Measurements from ENCODE around the gene KCNQ5.

Gene KCNQ5

DNA sequence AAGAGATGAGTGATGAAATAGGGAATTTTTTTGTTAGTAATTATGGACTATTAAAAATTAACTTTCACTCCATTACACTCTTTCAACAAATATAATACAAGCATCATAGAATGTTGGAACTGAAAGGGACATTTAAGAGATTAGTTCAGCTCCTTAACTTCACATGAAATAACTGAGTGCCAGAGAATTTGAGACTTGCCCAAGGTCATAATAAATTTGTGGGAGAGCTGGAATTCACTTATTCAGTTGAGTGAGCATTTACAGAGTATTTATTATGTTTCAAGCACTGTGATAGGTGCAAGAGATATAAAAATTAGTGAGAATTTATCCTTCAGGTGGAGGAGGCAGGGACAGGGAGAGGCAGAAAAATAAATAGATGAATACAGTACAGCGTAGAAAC, 154.6 kb downstream of the KCNQ5 start:
- no peaks in the 10 kb centered on the region for H3K4me1 ChIP-seq (ENCODE audit: control insufficient read depth, insufficient read depth, low read length)
- H3K36me3 ChIP-seq (ENCODE audit: control insufficient read depth, insufficient read depth, low read length): no peaks in the 10 kb centered on the region
- no peak overlapping the region for H3K9ac ChIP-seq (ENCODE audit: low read depth, low read length)
- no peaks in the 10 kb centered on the region for H3K27me3 ChIP-seq (ENCODE audit: control insufficient read depth, insufficient read depth, low read length)
- H3K4me3 ChIP-seq (ENCODE audit: low read depth, low read length): no peak overlapping the region
- H3K9me3 ChIP-seq (ENCODE audit: control insufficient read depth, insufficient read depth, low read length): no peaks in the 10 kb centered on the region
- H3K27ac ChIP-seq (ENCODE audit: low read depth, low read length): no peak overlapping the region

DNA sequence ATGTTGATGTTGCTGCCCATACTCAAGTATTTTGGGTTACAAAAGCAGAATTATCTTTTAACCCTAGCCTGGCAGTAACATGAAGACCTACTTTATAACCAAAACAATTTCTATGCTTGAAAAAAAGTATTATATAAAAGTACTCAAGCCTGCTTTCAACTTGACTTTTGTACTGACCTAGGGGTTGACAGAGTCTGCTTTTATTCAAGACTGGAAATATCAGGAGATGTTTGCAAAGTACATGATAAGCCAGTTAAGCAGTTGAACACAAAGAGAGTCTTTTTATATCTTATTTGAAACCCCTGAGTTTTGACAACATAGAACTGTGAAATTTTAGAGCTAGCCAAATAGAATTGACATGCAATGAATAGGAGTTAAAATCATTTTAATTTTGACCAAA, 159.8 kb downstream of the KCNQ5 start:
- H3K36me3 ChIP-seq (ENCODE audit: control insufficient read depth, insufficient read depth, low read length): no peaks in the 10 kb centered on the region
- H3K4me1 ChIP-seq (ENCODE audit: control insufficient read depth, insufficient read depth, low read length): no peaks in the 10 kb centered on the region
- no peaks in the 10 kb centered on the region for H3K27me3 ChIP-seq (ENCODE audit: control insufficient read depth, insufficient read depth, low read length)
- H3K4me3 ChIP-seq (ENCODE audit: low read depth, low read length): no peak overlapping the region
- H3K27ac ChIP-seq (ENCODE audit: low read depth, low read length): no peak overlapping the region
- H3K9ac ChIP-seq (ENCODE audit: low read depth, low read length): no peak overlapping the region
- no peaks in the 10 kb centered on the region for H3K9me3 ChIP-seq (ENCODE audit: control insufficient read depth, insufficient read depth, low read length)

DNA sequence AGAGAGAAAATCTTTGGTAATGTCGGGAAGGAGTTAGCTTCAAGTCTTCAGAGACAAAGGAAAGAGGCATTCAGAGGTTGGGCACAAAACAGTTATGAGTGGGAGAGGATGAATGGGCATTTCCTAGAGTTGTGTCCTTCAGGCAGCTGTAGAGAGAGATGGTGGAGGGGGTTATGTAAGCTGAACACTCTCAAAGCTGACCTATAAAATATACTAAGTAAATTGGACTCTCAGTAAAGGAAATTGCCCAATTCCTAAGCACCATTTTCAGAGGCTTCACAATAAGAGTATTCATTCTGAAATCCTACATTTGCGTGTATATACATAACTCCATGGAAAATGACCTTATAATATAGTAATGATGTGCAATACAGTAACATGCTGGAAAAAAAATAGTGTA, 161.2 kb downstream of the KCNQ5 start:
- Histone ChIP-seq H3K9ac (ENCODE audit: low read depth, low read length) (no peak overlapping the region), H3K4me1 (ENCODE audit: control insufficient read depth, insufficient read depth, low read length) (peaks cover 5% of the 10 kb centered on the region), H3K36me3 (ENCODE audit: control insufficient read depth, insufficient read depth, low read length) (no peaks in the 10 kb centered on the region), H3K27ac (ENCODE audit: low read depth, low read length) (no peak overlapping the region), H3K4me3 (ENCODE audit: low read depth, low read length) (no peak overlapping the region), H3K27me3 (ENCODE audit: control insufficient read depth, insufficient read depth, low read length) (no peaks in the 10 kb centered on the region), H3K9me3 (ENCODE audit: control insufficient read depth, insufficient read depth, low read length) (no peaks in the 10 kb centered on the region)

DNA sequence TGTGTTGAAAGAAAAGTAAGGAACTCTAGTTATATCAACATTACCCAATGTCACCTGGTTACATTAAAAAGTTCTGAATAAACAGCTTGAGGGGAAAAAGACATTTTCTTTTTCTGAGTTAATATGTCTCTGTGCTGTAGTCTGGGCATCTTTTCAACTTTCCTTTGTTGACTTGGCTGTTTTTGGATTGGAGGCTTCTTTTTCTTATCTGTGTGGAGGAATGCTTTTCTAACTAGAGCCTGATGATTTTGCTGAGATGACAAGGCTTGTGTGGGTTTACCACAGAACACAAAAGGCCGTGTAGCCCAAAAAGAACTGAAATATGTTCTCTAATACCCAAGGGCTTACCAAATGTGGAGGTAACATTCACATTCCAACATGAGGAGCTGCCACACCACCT, 161.8 kb downstream of the KCNQ5 start:
- peaks cover 5% of the 10 kb centered on the region for H3K4me1 ChIP-seq (ENCODE audit: control insufficient read depth, insufficient read depth, low read length)
- no peaks in the 10 kb centered on the region for H3K36me3 ChIP-seq (ENCODE audit: control insufficient read depth, insufficient read depth, low read length)
- no peaks in the 10 kb centered on the region for H3K9me3 ChIP-seq (ENCODE audit: control insufficient read depth, insufficient read depth, low read length)
- H3K4me3 ChIP-seq (ENCODE audit: low read depth, low read length): no peak overlapping the region
- no peak overlapping the region for H3K9ac ChIP-seq (ENCODE audit: low read depth, low read length)
- H3K27ac ChIP-seq (ENCODE audit: low read depth, low read length): no peak overlapping the region
- H3K27me3 ChIP-seq (ENCODE audit: control insufficient read depth, insufficient read depth, low read length): no peaks in the 10 kb centered on the region

DNA sequence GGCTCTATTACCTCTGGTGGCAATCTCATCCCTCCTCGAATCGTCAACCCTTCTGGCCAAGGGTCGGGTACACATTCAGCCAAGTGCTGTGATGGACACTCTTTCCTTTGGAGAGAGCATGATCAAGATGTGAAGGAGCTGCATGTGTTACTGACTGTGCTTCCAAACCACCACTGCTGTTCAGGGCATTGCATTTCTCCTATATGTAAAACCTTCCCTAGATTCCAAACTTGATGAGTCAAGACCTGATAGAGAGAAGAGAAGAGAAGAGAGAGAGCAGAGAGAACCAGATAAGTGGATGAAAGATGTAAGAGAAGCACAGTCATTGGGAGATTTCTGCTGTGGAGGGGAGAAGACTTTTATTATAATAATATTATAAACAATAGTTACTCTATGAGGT, 162.2 kb downstream of the KCNQ5 start:
- Histone ChIP-seq H3K4me3 (ENCODE audit: low read depth, low read length) (no peak overlapping the region), H3K27me3 (ENCODE audit: control insufficient read depth, insufficient read depth, low read length) (no peaks in the 10 kb centered on the region), H3K36me3 (ENCODE audit: control insufficient read depth, insufficient read depth, low read length) (no peaks in the 10 kb centered on the region), H3K9ac (ENCODE audit: low read depth, low read length) (no peak overlapping the region), H3K9me3 (ENCODE audit: control insufficient read depth, insufficient read depth, low read length) (no peaks in the 10 kb centered on the region), H3K4me1 (ENCODE audit: control insufficient read depth, insufficient read depth, low read length) (peaks cover 5% of the 10 kb centered on the region), H3K27ac (ENCODE audit: low read depth, low read length) (no peak overlapping the region)

DNA sequence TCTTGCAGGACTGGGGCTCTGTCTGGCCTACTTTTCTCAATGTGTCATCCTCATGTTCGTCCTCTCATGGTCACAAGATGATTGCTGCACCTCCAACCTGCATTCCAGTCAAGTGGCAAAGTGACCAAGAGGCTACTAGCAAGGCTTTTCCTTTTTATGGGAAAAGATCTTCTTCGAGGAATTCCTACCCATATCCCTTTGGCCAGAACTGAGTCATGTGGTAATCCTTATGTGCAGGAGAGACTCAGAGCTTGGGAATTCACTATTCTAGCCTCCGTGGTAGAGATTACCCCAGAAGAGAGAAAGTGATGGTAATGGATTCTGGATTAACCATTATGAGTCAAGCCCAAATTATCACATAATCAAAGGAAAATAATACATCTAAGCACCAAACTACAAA, 162.7 kb downstream of the KCNQ5 start:
- Histone ChIP-seq H3K27me3 (ENCODE audit: control insufficient read depth, insufficient read depth, low read length) (no peaks in the 10 kb centered on the region), H3K9ac (ENCODE audit: low read depth, low read length) (no peak overlapping the region), H3K9me3 (ENCODE audit: control insufficient read depth, insufficient read depth, low read length) (no peaks in the 10 kb centered on the region), H3K36me3 (ENCODE audit: control insufficient read depth, insufficient read depth, low read length) (no peaks in the 10 kb centered on the region), H3K4me1 (ENCODE audit: control insufficient read depth, insufficient read depth, low read length) (peaks cover 5% of the 10 kb centered on the region), H3K4me3 (ENCODE audit: low read depth, low read length) (no peak overlapping the region), H3K27ac (ENCODE audit: low read depth, low read length) (no peak overlapping the region)

DNA sequence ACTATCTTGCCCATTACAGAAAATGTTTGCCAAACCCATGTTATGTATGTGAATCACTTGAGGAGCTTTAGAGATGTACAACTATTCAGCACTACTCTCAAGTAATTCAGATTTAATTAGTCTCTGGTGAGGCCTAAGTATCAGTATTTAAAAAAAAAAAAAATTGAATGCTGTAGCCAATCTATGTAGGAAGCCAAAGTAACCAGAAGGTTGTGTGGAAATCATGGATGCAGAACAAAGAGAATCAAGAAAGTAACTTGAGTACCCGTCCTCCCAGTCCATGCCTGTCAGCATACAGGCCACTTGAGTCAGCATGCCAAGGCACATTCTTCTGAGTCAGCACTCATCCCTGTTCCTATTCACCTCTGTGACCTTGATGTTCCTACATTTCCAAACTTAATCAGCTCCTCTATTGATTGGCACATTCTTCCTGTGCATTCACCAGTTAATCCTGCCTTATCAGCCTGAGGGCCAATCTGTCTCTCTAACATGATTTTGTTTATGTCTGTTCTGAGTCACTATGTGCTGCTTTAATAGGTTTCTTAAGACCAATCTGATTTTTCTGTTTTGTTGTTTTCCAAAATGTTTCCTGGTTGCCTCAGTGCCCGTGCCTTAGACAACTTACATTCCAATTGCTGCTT, 165.6 kb downstream of the KCNQ5 start:
- Histone ChIP-seq H3K27me3 (ENCODE audit: control insufficient read depth, insufficient read depth, low read length) (no peaks in the 10 kb centered on the region), H3K9ac (ENCODE audit: low read depth, low read length) (no peak overlapping the region), H3K4me1 (ENCODE audit: control insufficient read depth, insufficient read depth, low read length) (peaks cover 5% of the 10 kb centered on the region), H3K4me3 (ENCODE audit: low read depth, low read length) (no peak overlapping the region), H3K27ac (ENCODE audit: low read depth, low read length) (peak overlapping the region; percentile 40), H3K9me3 (ENCODE audit: control insufficient read depth, insufficient read depth, low read length) (no peaks in the 10 kb centered on the region), H3K36me3 (ENCODE audit: control insufficient read depth, insufficient read depth, low read length) (no peaks in the 10 kb centered on the region)

DNA sequence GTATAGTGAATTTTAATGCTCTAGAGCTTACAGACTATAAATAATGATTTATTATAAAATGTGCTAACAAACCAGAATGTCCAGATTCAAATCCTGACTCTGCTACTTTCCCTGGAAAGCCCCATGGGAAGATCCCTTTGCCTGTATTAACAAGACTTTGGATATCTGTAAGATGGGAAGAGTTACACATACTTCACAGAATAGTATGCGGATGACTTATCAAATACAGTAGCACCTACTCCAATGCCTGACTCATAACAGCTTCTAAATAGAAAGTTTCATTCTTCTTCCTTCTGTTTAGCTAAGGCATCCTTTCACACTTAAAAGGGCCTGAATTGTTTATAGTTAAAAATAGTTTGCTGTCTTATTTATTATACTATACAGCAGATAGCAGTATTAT, 166.3 kb downstream of the KCNQ5 start:
- Histone ChIP-seq H3K27me3 (ENCODE audit: control insufficient read depth, insufficient read depth, low read length) (no peaks in the 10 kb centered on the region), H3K36me3 (ENCODE audit: control insufficient read depth, insufficient read depth, low read length) (no peaks in the 10 kb centered on the region), H3K9ac (ENCODE audit: low read depth, low read length) (no peak overlapping the region), H3K27ac (ENCODE audit: low read depth, low read length) (peak overlapping the region; percentile 40), H3K9me3 (ENCODE audit: control insufficient read depth, insufficient read depth, low read length) (no peaks in the 10 kb centered on the region), H3K4me1 (ENCODE audit: control insufficient read depth, insufficient read depth, low read length) (peaks cover 5% of the 10 kb centered on the region), H3K4me3 (ENCODE audit: low read depth, low read length) (no peak overlapping the region)

DNA sequence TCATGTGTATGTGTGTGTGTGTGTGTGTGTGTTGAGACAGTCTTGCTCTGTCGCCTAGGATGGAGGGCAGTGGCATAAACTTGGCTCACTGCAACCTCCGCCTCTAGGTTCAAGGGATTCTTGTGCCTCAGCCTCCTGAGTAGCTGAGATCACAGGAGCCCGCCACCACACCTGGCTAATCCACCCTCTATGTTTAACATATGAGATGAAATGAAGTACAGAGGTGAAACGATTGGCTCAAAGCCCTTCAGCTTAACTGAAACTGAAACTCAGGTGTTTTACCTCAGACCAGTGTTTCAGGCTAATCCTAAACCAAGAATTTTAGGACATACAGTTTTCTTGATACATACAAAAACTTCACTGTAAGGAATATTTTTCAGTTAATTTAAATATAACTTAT, 167.3 kb downstream of the KCNQ5 start:
- H3K27me3 ChIP-seq (ENCODE audit: control insufficient read depth, insufficient read depth, low read length): no peaks in the 10 kb centered on the region
- H3K9ac ChIP-seq (ENCODE audit: low read depth, low read length): no peak overlapping the region
- H3K36me3 ChIP-seq (ENCODE audit: control insufficient read depth, insufficient read depth, low read length): no peaks in the 10 kb centered on the region
- H3K27ac ChIP-seq (ENCODE audit: low read depth, low read length): no peak overlapping the region
- H3K4me1 ChIP-seq (ENCODE audit: control insufficient read depth, insufficient read depth, low read length): peaks cover 5% of the 10 kb centered on the region
- H3K9me3 ChIP-seq (ENCODE audit: control insufficient read depth, insufficient read depth, low read length): no peaks in the 10 kb centered on the region
- H3K4me3 ChIP-seq (ENCODE audit: low read depth, low read length): no peak overlapping the region

DNA sequence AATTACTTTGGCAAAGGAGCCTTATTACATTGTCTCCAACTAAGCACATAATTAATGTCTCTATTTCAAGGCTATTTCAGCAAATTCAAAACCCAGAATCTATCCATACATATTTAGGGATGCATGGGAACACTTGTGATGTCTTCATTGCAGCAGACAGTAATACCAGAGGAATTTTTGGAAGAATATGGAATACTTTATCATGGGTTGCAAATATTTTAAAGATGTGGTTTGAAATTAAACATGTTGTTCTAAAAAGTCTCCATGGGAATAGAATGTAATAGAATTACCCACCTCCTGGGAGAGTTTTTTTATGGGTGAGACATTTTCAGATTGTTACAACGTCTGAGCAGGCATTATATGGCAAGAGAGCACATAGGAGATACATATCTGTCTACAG, 170.8 kb downstream of the KCNQ5 start:
- no peak overlapping the region for H3K27ac ChIP-seq (ENCODE audit: low read depth, low read length)
- peaks cover 2% of the 10 kb centered on the region for H3K4me1 ChIP-seq (ENCODE audit: control insufficient read depth, insufficient read depth, low read length)
- H3K27me3 ChIP-seq (ENCODE audit: control insufficient read depth, insufficient read depth, low read length): no peaks in the 10 kb centered on the region
- no peak overlapping the region for H3K9ac ChIP-seq (ENCODE audit: low read depth, low read length)
- no peaks in the 10 kb centered on the region for H3K36me3 ChIP-seq (ENCODE audit: control insufficient read depth, insufficient read depth, low read length)
- no peak overlapping the region for H3K4me3 ChIP-seq (ENCODE audit: low read depth, low read length)
- H3K9me3 ChIP-seq (ENCODE audit: control insufficient read depth, insufficient read depth, low read length): no peaks in the 10 kb centered on the region

DNA sequence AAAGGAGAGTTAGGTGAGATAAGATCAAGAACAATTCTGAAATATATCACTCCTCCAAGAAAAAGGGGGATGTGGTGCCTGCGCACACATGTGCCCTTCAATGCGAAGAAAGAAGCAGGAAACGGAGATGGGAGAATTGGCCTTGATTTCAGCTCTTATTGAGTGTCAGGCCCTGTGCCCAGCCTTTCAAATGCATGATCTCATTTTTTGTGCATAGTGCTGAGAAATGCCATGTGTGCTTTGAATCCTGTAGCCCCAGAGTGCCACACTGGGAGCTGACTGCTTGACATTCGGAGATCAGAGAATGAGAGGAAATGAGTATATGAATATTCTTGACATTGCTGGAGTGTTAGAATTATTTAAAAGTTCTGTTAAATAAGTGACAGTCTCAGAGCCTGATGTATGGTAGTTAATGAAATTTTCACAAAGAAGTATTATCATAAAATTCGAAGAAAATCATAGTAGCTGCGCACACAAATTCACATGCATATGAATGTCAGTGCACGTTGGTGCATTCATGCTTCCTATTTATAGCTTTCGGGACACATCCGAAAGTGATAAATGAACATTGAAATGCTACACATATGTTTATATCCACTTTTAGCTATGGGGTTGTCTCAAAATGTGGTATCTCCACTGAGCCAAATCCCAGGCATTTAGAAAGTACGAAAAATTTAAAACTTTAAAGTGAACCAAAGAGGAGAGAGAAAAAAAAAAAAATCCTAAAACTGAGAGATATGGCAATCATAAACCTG, 172.0 kb downstream of the KCNQ5 start:
- no peaks in the 10 kb centered on the region for H3K27me3 ChIP-seq (ENCODE audit: control insufficient read depth, insufficient read depth, low read length)
- H3K36me3 ChIP-seq (ENCODE audit: control insufficient read depth, insufficient read depth, low read length): no peaks in the 10 kb centered on the region
- no peaks in the 10 kb centered on the region for H3K4me1 ChIP-seq (ENCODE audit: control insufficient read depth, insufficient read depth, low read length)
- H3K9ac ChIP-seq (ENCODE audit: low read depth, low read length): no peak overlapping the region
- H3K27ac ChIP-seq (ENCODE audit: low read depth, low read length): no peak overlapping the region
- no peak overlapping the region for H3K4me3 ChIP-seq (ENCODE audit: low read depth, low read length)
- H3K9me3 ChIP-seq (ENCODE audit: control insufficient read depth, insufficient read depth, low read length): no peaks in the 10 kb centered on the region

All from HUES48 (cell line).